Choroid plexus epithelial cell (primary cell): Measurements from ENCODE around the gene SCD.

Source experiments
- DNase-seq: peaks from one replicate; pipeline ENCODE4 v3.0.0-alpha.2; 2010; ENCODE audit warnings: low read depth
- H3K4me3 ChIP-seq: 2 replicates; pipeline ENCODE4 v1.5.1; 2011; ENCODE audit warnings: low read depth, mild to moderate bottlenecking, control low read depth, low read length, moderate library complexity
- CTCF ChIP-seq: conservative IDR thresholded peaks from 2 replicates; pipeline ENCODE4 v1.5.1; 2011; ENCODE audit warnings: low read depth, mild to moderate bottlenecking, control low read depth, inconsistent platforms, low read length, moderate library complexity

Gene SCD

GRCh38 chr10:100380400-100380799, 33.4 kb downstream of the SCD start:
- DNase-seq = no peak
- H3K4me3 ChIP-seq = no peak overlapping the region
- no peak for TF ChIP-seq CTCF

- no peak for DNase-seq
- no peak for TF ChIP-seq CTCF
- no peak overlapping the region for H3K4me3 ChIP-seq
Measured at GRCh38 chr10:100382553-100382952, 35.5 kb downstream of the SCD start.

GRCh38 chr10:100383251-100383650, 36.2 kb downstream of the SCD start:
- no peak overlapping the region for H3K4me3 ChIP-seq
- no peak for TF ChIP-seq CTCF
- DNase-seq = no peak

- DNase-seq = no peak
- no peak overlapping the region for H3K4me3 ChIP-seq
- TF ChIP-seq CTCF = no peak
Measured at GRCh38 chr10:100391163-100392002, 44.4 kb downstream of the SCD start.

- H3K4me3 ChIP-seq = no peak overlapping the region
- no peak for TF ChIP-seq CTCF
- DNase-seq = no peak
Measured at GRCh38 chr10:100392686-100393003, 45.6 kb downstream of the SCD start.

GRCh38 chr10:100395626-100396025, 48.6 kb downstream of the SCD start:
- DNase-seq = no peak
- TF ChIP-seq CTCF = no peak
- H3K4me3 ChIP-seq = no peak overlapping the region

GRCh38 chr10:100396605-100397004, 49.6 kb downstream of the SCD start:
- TF ChIP-seq CTCF = no peak
- no peak for DNase-seq
- no peak overlapping the region for H3K4me3 ChIP-seq
